ENCODE results near the gene C1QL4. TPM values are rescaled to one million over a fixed set of nuclear protein-coding genes. Genes with fewer than 3 reads are reported as not detected.
A peak's percentile ranks its signal among the peaks of the same experiment; 100 is the strongest.

The C1QL4 gene
- total and polyA plus RNA-seq, 9 of the 15 experiments (the other 6 are each of a cell fraction or from before 2014, with no cell fraction given) = 0.08 to 2.1 (median 0.31) TPM

DNA sequence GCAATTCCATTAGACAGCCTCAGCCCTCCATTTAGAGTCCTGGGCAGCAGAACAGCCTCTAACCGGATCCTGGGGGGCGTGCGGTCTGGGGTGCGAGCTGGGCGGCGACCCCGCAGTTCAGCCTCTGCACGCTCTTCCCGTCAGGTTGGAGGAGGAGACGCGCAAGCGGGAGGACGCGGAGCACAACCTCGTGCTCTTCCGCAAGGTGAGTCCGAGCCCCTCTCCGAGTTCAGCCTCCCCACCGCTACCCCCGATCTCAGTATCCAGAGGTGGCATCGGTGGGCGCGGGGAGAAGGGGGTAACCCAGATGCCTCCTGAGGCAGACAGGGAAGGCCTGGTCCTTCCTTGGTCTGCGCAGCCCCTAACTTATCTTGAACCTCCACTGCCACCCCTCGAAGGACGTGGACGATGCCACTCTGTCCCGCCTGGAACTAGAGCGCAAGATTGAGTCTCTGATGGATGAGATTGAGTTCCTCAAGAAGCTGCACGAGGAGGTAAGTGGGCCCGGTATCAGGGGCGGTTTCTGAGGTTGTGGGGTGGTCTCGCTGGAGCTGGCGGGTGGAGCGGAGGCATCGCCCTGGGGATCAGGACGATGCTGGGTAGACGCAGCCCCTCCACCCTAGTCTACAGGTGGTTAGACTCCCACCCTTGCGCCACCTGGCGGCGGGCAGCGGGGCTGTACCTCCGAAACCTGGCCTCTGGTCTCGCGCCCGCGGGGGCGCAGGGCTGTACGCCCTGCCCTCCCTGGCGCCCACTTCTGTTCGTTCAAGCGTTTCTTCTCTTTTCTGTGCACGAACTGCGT, 40.8 kb downstream of the C1QL4 start (continued):
- TF ChIP-seq RCOR1 (IDR thresholded peaks at IDR 0.05; ENCODE audit: borderline replicate concordance in 1 of 2, low read depth in 2 of 2, low read length in 2 of 2) = peak in 1 of 2 experiments; percentile 62; a peak in 1 of 4 replicates
- TF ChIP-seq, protein P1, sequence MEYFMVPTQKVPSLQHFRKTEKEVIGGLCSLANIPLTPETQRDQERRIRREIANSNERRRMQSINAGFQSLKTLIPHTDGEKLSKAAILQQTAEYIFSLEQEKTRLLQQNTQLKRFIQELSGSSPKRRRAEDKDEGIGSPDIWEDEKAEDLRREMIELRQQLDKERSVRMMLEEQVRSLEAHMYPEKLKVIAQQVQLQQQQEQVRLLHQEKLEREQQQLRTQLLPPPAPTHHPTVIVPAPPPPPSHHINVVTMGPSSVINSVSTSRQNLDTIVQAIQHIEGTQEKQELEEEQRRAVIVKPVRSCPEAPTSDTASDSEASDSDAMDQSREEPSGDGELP (CRISPR knock-in tag; IDR thresholded peaks at IDR 0.05; ENCODE audit: borderline replicate concordance) = peak; percentile 59; the same call in 1 of the 2 replicates
- TF ChIP-seq ZFP36 (IDR thresholded peaks at IDR 0.05; ENCODE audit: low read depth, low read length, partially characterized antibody) = no peak
- TF ChIP-seq, protein P2, sequence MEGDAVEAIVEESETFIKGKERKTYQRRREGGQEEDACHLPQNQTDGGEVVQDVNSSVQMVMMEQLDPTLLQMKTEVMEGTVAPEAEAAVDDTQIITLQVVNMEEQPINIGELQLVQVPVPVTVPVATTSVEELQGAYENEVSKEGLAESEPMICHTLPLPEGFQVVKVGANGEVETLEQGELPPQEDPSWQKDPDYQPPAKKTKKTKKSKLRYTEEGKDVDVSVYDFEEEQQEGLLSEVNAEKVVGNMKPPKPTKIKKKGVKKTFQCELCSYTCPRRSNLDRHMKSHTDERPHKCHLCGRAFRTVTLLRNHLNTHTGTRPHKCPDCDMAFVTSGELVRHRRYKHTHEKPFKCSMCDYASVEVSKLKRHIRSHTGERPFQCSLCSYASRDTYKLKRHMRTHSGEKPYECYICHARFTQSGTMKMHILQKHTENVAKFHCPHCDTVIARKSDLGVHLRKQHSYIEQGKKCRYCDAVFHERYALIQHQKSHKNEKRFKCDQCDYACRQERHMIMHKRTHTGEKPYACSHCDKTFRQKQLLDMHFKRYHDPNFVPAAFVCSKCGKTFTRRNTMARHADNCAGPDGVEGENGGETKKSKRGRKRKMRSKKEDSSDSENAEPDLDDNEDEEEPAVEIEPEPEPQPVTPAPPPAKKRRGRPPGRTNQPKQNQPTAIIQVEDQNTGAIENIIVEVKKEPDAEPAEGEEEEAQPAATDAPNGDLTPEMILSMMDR (IDR thresholded peaks at IDR 0.05 in 2 of 3, conservative IDR thresholded peaks at IDR 0.05 in 1 of 3; ENCODE audit: insufficient read depth in 2 of 3, low read depth in 1 of 3, low read length in 3 of 3) = peak; percentile 81 to 92 (median 87)
- TF ChIP-seq ATF7 (IDR thresholded peaks at IDR 0.05) = 0 out of 2 replicates have a peak, but pooled peaks have one; percentile 15
- peak; percentile 49; the same call in 1 of the 2 replicates for TF ChIP-seq KLF6 (CRISPR knock-in tag; IDR thresholded peaks at IDR 0.05; ENCODE audit: borderline replicate concordance)
- no peak for TF ChIP-seq DACH1 (IDR thresholded peaks at IDR 0.05; ENCODE audit: partially characterized antibody)
- TF ChIP-seq BHLHE40 (IDR thresholded peaks at IDR 0.05; ENCODE audit: low read length) = no peak
- TF ChIP-seq MAZ (CRISPR knock-in tag; conservative IDR thresholded peaks at IDR 0.05 in 1 of 2, IDR thresholded peaks at IDR 0.05 in 1 of 2) = peak; percentile 10 to 27; a peak in 2 of 4 replicates
- peak; percentile 23; the same call in 1 of the 2 replicates for TF ChIP-seq HCFC1 (IDR thresholded peaks at IDR 0.05; ENCODE audit: low read depth, low read length)
- no peak for TF ChIP-seq SNIP1 (IDR thresholded peaks at IDR 0.05; ENCODE audit: low read depth)
- TF ChIP-seq DIDO1 (tag; IDR thresholded peaks at IDR 0.05; ENCODE audit: low read depth) = no peak
- peak; percentile 67 for TF ChIP-seq KLF16 (IDR thresholded peaks at IDR 0.05)
- TF ChIP-seq SMARCA4 (IDR thresholded peaks at IDR 0.05) = no peak
- 0 out of 2 replicates have a peak, but pooled peaks have one; percentile 9 for TF ChIP-seq SMC3 (conservative IDR thresholded peaks at IDR 0.05; ENCODE audit: insufficient read depth, low read depth, low read length)
- no peak for TF ChIP-seq ZNF134 (CRISPR knock-in tag; conservative IDR thresholded peaks at IDR 0.05)
- TF ChIP-seq EGR1 (conservative IDR thresholded peaks at IDR 0.05) = peak; percentile 61
- TF ChIP-seq ZBTB7A (IDR thresholded peaks at IDR 0.05; ENCODE audit: borderline replicate concordance, control insufficient read depth, low read depth, low read length) = peak; percentile 82; the same call in 1 of the 2 replicates
- 0 out of 2 replicates have a peak, but pooled peaks have one; percentile 12 for TF ChIP-seq CREM (IDR thresholded peaks at IDR 0.05; ENCODE audit: low read depth)
- no peak for TF ChIP-seq NFIC (IDR thresholded peaks at IDR 0.05)
- no peak for TF ChIP-seq JUN (IDR thresholded peaks at IDR 0.05; ENCODE audit: borderline replicate concordance, low read depth, low read length)
- TF ChIP-seq JUN (CRISPR knock-in tag; IDR thresholded peaks at IDR 0.05; ENCODE audit: borderline replicate concordance) = no peak
- TF ChIP-seq, protein P3, sequence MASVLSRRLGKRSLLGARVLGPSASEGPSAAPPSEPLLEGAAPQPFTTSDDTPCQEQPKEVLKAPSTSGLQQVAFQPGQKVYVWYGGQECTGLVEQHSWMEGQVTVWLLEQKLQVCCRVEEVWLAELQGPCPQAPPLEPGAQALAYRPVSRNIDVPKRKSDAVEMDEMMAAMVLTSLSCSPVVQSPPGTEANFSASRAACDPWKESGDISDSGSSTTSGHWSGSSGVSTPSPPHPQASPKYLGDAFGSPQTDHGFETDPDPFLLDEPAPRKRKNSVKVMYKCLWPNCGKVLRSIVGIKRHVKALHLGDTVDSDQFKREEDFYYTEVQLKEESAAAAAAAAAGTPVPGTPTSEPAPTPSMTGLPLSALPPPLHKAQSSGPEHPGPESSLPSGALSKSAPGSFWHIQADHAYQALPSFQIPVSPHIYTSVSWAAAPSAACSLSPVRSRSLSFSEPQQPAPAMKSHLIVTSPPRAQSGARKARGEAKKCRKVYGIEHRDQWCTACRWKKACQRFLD (CRISPR knock-in tag; IDR thresholded peaks at IDR 0.05) = no peak
- TF ChIP-seq, protein P4, sequence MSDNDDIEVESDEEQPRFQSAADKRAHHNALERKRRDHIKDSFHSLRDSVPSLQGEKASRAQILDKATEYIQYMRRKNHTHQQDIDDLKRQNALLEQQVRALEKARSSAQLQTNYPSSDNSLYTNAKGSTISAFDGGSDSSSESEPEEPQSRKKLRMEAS (CRISPR knock-in tag; IDR thresholded peaks at IDR 0.05) = peak; percentile 25; the same call in 1 of the 2 replicates
- TF ChIP-seq PHTF2 (CRISPR knock-in tag; IDR thresholded peaks at IDR 0.05) = no peak

All from K562 (cell line).